Tibial nerve (tissue), 4 donors: ENCODE results near the gene SLC24A3. TPM values are rescaled to one million over a fixed set of nuclear protein-coding genes. Genes with fewer than 3 reads are reported as not detected.

Experiments used
- DNase-seq, 2 donors: peaks; one replicate each; pipeline ENCODE4 v3.0.0-alpha.2; 2019; ENCODE audit warnings: low spot score in 2 of 2
- H3K27ac ChIP-seq, 4 donors: fragments of 200-600 bp; sonication (generic) in 3 of 4; one replicate each; pipeline ENCODE4 v1.5.1; 2017 to 2019; ENCODE audit warnings: mild to moderate bottlenecking in 1 of 4
- H3K27me3 ChIP-seq, 2 donors: fragments of 200-600 bp; sonication (generic) in 1 of 2; one replicate each; pipeline versions ENCODE4 v1.5.1 to v1.6.0; 2017 to 2019
- H3K36me3 ChIP-seq, 3 donors: fragments of 200-600 bp; sonication (generic); one replicate each; pipeline ENCODE4 v1.5.1; 2018 to 2019
- H3K4me1 ChIP-seq, 4 donors: fragments of 200-600 bp; sonication (generic) in 3 of 4; one replicate each; pipeline ENCODE4 v1.5.1; 2017 to 2019
- H3K4me3 ChIP-seq, 4 donors: fragments of 200-600 bp; sonication (generic) in 3 of 4; one replicate each; pipeline ENCODE4 v1.5.1; 2017 to 2019; ENCODE audit warnings: mild to moderate bottlenecking in 1 of 4, moderate library complexity in 1 of 4
- H3K9me3 ChIP-seq, 4 donors: fragments of 200-600 bp; sonication (generic) in 3 of 4; one replicate each; pipeline ENCODE4 v1.5.1; 2017 to 2019
- CTCF ChIP-seq, 5 experiments: fragments of 200-600 bp in 3 of 5; fragments of 450-650 bp in 2 of 5; sonication (generic) in 3 of 5; IDR thresholded peaks; one replicate each; pipeline ENCODE4 v1.5.1; 2016 to 2019; ENCODE audit warnings: antibody characterized with exemption in 5 of 5, mild to moderate bottlenecking in 3 of 5, moderate library complexity in 2 of 5
- EP300 ChIP-seq, 2 donors: sonication (generic); formaldehyde crosslinking; IDR thresholded peaks; one replicate each; pipeline ENCODE4 v1.6.1; 2017; ENCODE audit warnings: antibody characterized with exemption in 2 of 2, mild to moderate bottlenecking in 1 of 2
- POLR2A ChIP-seq, 2 donors: fragments of 450-650 bp; IDR thresholded peaks; one replicate each; pipeline ENCODE4 v1.6.1; 2017; ENCODE audit warnings: antibody characterized with exemption in 2 of 2, mild to moderate bottlenecking in 2 of 2, moderate library complexity in 2 of 2
- WGBS, 2 donors: methylation state at CpG; one replicate each; pipeline ENCODE4 v1.1.5; 2018; 5-methylcytosine and 5-hydroxymethylcytosine counted together
- total RNA-seq, 4 donors: library from RNA; depleted of rRNA; stranded (reverse); fragments of >200 nt; gene quantifications; one replicate each; pipeline ENCODE4 v1.1.0, GENCODE V29; 2016

The SLC24A3 gene
- total RNA-seq, 4 donors from 2014 or later = 1.3 to 4.0 (median 2.7) TPM

- 83 to 91% methylated on average over 7 of the region's 7 CpGs for WGBS, 2 donors
- DNase-seq = no peak
- Histone ChIP-seq H3K4me3 (no peak overlapping the region), H3K4me1 (no peaks in the 10 kb centered on the region), H3K36me3 (no peaks in the 10 kb centered on the region), H3K27ac (no peak overlapping the region), H3K27me3 (no peaks in the 10 kb centered on the region), H3K9me3 (no peaks in the 10 kb centered on the region)
- TF ChIP-seq POLR2A (IDR thresholded peaks at IDR 0.05) = no peak
- TF ChIP-seq EP300 (IDR thresholded peaks at IDR 0.05) = no peak
- no peak for TF ChIP-seq CTCF (IDR thresholded peaks at IDR 0.05)
These were observed 307.8 kb downstream of the SLC24A3 start for GRCh38 chr20:19520261-19520660.

GRCh38 chr20:19522071-19522801 is 309.8 kb downstream of the SLC24A3 start:
- 78 to 86% methylated on average over 9 of the region's 9 CpGs for WGBS, 2 donors

GRCh38 chr20:19522836-19523590 is 310.6 kb downstream of the SLC24A3 start:
- 71 to 73% methylated on average over 4 of the region's 4 CpGs for WGBS, 2 donors
- DNase-seq = no peak
- no peaks in the 10 kb centered on the region for H3K27me3 ChIP-seq
- no peaks in the 10 kb centered on the region for H3K4me1 ChIP-seq
- no peaks in the 10 kb centered on the region for H3K36me3 ChIP-seq
- no peaks in the 10 kb centered on the region for H3K9me3 ChIP-seq
- H3K27ac ChIP-seq = no peak overlapping the region
- no peak for TF ChIP-seq EP300 (IDR thresholded peaks at IDR 0.05)
- no peak for TF ChIP-seq POLR2A (IDR thresholded peaks at IDR 0.05)
- TF ChIP-seq CTCF (IDR thresholded peaks at IDR 0.05) = no peak
- H3K4me3 ChIP-seq = no peak overlapping the region

More at GRCh38 chr20:19522071-19522801, 309.8 kb downstream of the SLC24A3 start:
- Histone ChIP-seq H3K9me3 (no peaks in the 10 kb centered on the region), H3K4me3 (no peak overlapping the region), H3K4me1 (no peaks in the 10 kb centered on the region), H3K27ac (no peak overlapping the region), H3K27me3 (no peaks in the 10 kb centered on the region), H3K36me3 (no peaks in the 10 kb centered on the region)
- TF ChIP-seq POLR2A (IDR thresholded peaks at IDR 0.05) (no peak), CTCF (IDR thresholded peaks at IDR 0.05) (no peak), EP300 (IDR thresholded peaks at IDR 0.05) (no peak)
- no peak for DNase-seq

- H3K4me3 ChIP-seq = no peak overlapping the region
- no peak overlapping the region for H3K27ac ChIP-seq
- WGBS, 2 donors = 63 to 97% methylated on average over 1 of the region's 1 CpG
- no peaks in the 10 kb centered on the region for H3K27me3 ChIP-seq
- TF ChIP-seq CTCF (IDR thresholded peaks at IDR 0.05) = no peak
- no peak for TF ChIP-seq EP300 (IDR thresholded peaks at IDR 0.05)
- no peak for TF ChIP-seq POLR2A (IDR thresholded peaks at IDR 0.05)
- DNase-seq = no peak
- no peaks in the 10 kb centered on the region for H3K9me3 ChIP-seq
- H3K4me1 ChIP-seq = no peaks in the 10 kb centered on the region
- H3K36me3 ChIP-seq = no peaks in the 10 kb centered on the region
These were observed 312.2 kb downstream of the SLC24A3 start for GRCh38 chr20:19524691-19525090.

GRCh38 chr20:19527509-19527908 is 315.1 kb downstream of the SLC24A3 start:
- Histone ChIP-seq H3K27ac (no peak overlapping the region), H3K27me3 (no peaks in the 10 kb centered on the region), H3K9me3 (no peaks in the 10 kb centered on the region), H3K4me1 (no peaks in the 10 kb centered on the region), H3K4me3 (no peak overlapping the region), H3K36me3 (no peaks in the 10 kb centered on the region)
- WGBS, 2 donors = 77 to 78% methylated on average over 2 of the region's 2 CpGs
- no peak for DNase-seq
- TF ChIP-seq POLR2A (IDR thresholded peaks at IDR 0.05) (no peak), EP300 (IDR thresholded peaks at IDR 0.05) (no peak), CTCF (IDR thresholded peaks at IDR 0.05) (no peak)
